D341Med (cell line): ENCODE measurements around the gene EEF1A2.

Experiments
- DNase-seq: peaks from one replicate; pipeline ENCODE4 v3.0.0; 2012; ENCODE audit warnings: low spot score

Gene EEF1A2

GRCh38 chr20:63452341-63452740, 46.5 kb downstream of the EEF1A2 start:
- DNase-seq = no peak

GRCh38 chr20:63451821-63452220, 47.1 kb downstream of the EEF1A2 start:
- no peak for DNase-seq

DNA sequence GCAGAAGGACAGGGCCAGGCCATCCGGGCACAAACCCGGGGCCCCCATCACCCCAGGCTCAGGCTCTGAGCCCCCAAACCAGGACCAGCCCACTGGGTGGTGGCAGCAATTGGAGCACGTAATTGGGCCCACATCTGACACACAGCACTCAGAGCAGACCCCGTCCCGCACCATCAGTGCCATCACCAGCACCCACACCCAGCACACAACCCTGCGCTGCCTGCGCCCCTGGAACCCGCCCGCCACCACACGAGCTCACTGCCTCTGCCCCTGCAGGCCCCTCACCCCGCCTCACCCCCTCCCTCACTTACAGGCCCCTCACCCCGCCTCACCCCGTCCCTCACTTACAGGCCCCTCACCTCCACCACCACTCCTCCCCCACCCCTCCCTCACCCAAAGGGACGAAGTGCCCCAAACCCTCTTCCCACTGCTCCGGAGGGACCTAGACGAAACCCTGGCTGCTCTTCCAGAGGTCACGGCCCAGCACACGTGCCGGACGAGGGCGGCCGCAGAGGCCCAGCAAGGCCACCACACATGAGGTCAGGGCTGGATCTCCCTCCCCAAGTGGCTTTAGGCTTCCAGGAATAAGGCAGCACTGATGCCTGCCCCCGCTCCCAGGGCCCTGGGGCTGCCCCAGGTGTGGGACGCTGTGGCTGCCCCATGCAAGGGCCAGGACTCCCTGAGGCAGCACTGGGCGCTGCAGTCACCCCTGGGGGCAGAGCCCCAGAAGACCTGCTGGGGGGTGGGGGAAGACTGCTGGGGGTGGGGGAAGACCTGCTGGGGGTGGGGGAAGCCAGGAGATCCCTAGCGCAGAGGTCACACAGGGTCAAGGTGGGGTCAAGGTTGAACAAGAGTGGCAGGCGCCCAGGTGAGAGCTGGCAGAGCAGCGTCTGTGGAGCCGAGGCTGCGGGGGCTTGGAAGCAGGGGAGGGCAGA, 48.8 kb downstream of the EEF1A2 start:
- no peak for DNase-seq

DNA sequence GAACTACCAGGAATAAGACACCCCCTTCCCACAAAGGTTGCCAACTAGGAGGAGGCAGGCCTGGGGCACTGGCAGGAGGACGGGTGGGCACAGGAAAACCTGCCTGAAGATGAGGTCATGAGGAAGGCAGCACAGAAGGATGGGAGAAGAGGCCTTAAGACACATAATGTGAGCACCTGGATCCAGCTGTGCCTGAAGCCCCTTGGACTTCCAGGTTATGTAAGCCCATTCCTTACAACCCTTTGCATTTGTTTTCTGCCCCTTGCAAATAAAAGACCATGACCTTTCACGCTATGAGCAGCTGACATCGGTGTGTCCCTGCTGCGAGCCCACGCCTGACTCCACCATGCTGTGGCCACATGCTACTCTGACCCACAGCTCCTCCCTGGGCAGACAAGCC, 49.9 kb downstream of the EEF1A2 start:
- DNase-seq = no peak

- DNase-seq = no peak
Observed at GRCh38 chr20:63448031-63448430, 50.9 kb downstream of the EEF1A2 start.

- no peak for DNase-seq
Observed at GRCh38 chr20:63447320-63447719, 51.6 kb downstream of the EEF1A2 start.

- no peak for DNase-seq
Observed at GRCh38 chr20:63446216-63447024, 52.5 kb downstream of the EEF1A2 start.

GRCh38 chr20:63445075-63445734, 53.7 kb downstream of the EEF1A2 start:
- no peak for DNase-seq

DNA sequence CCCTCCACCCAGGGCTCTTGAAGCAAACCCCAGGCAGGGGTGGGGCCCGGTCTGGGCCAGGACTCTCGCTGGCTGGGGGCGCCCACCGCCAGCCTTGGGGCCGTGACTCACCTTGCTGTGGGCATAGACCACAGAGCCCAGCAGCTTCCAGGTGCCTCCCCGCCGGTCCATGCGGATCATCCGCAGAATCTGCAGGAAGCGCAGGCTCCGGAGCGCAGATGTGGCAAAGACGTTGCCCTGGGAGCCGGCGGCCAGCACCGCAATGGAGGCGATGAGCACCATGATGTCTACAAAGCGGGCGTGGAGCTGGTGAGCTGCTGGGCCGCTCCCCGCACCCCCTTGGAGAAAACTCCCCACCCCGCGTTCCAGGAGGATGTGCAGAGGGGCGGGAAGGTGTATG, 54.3 kb downstream of the EEF1A2 start:
- no peak for DNase-seq

GRCh38 chr20:63443606-63444395, 55.1 kb downstream of the EEF1A2 start:
- no peak for DNase-seq

- DNase-seq = peak; percentile 89
Observed at GRCh38 chr20:63442100-63442493, 56.8 kb downstream of the EEF1A2 start.

GRCh38 chr20:63441136-63442099, 57.5 kb downstream of the EEF1A2 start:
- no peak for DNase-seq

DNA sequence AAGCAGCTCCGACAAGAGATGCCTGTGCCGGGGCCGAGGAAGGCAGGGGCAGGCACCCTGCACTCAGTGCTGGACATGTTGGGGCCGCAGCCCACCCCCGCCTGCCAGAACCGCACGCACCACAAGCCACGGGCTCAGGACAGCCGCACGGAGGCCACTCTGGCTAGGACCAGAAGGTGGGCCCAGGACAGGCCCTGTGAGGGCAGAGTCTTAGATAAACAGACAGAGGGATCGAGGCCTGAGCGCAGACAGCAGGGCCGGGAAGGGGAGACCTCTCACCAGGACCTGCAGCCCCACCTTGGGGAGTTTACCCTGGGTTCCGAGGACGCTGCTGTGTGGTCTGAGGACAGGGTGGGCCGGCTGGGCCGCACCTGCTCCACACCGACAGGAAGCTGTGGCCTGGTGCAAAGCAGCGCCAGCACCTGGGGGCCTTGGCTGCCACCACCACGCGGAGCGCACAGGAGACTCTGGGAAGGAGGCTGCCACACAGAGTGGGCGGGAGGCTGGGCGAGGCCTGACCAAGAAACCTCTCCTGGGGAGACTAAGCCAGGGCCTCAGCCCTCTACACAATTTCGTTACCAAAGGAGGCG, 58.4 kb downstream of the EEF1A2 start:
- no peak for DNase-seq

- DNase-seq = no peak
Observed at GRCh38 chr20:63439866-63440265, 59.0 kb downstream of the EEF1A2 start.

GRCh38 chr20:63438121-63438520, 60.8 kb downstream of the EEF1A2 start:
- DNase-seq = no peak
